ENCODE data around the gene FGF19.

DNA sequence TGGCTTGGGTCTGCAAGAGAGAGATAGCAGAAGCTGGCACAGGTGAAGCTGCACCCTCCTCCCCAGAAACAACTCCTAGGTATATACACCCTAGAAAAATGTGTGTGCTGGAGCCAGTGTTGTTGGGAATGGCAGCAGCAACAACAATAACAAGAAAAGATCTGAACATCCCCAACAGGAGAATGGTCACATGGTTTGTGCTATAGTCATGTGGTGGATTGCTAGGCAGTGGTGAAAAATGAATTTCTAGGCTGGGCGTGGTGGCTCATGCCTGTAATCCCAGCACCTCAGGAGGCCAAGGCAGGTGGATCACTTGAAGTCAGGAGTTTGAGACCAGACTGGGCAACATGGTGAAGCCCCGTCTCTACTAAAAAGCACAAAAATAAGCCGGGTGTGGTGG, 31.0 kb upstream of the FGF19 start:
- TF ChIP-seq, protein P1, sequence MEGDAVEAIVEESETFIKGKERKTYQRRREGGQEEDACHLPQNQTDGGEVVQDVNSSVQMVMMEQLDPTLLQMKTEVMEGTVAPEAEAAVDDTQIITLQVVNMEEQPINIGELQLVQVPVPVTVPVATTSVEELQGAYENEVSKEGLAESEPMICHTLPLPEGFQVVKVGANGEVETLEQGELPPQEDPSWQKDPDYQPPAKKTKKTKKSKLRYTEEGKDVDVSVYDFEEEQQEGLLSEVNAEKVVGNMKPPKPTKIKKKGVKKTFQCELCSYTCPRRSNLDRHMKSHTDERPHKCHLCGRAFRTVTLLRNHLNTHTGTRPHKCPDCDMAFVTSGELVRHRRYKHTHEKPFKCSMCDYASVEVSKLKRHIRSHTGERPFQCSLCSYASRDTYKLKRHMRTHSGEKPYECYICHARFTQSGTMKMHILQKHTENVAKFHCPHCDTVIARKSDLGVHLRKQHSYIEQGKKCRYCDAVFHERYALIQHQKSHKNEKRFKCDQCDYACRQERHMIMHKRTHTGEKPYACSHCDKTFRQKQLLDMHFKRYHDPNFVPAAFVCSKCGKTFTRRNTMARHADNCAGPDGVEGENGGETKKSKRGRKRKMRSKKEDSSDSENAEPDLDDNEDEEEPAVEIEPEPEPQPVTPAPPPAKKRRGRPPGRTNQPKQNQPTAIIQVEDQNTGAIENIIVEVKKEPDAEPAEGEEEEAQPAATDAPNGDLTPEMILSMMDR (conservative IDR thresholded peaks at IDR 0.05; ENCODE audit: low read length), result no peak
- TF ChIP-seq EZH2phosphoT487 (IDR thresholded peaks at IDR 0.05; ENCODE audit: borderline replicate concordance, low read depth, low read length), result no peak

Measured in OCI-LY7 (cell line).